GM18951 (cell line): Measurements from ENCODE around the gene ATP11C.
"Not testable (repeated sequence)": the region's sequence is repeated elsewhere in the genome, so short reads cannot be mapped to it uniquely, and the experiment has no call there.

Experiments
- POLR2A ChIP-seq: IDR thresholded peaks from 4 replicates; pipeline ENCODE4 v1.6.1; 2011; ENCODE audit warnings: mild to moderate bottlenecking; ENCODE audit not compliant: insufficient read length, insufficient read depth; ENCODE audit errors: extremely low read depth
- in situ Hi-C: fragments of 300-500 bp; cut with MboI; formaldehyde crosslinking; loops from one replicate; pipeline ENCODE4 v1.12.0; 2022; ENCODE audit warnings: low sequenced_read_pairs, mixed read lengths, inconsistent platforms; ENCODE audit not compliant: unreplicated experiment

ATP11C gene

DNA sequence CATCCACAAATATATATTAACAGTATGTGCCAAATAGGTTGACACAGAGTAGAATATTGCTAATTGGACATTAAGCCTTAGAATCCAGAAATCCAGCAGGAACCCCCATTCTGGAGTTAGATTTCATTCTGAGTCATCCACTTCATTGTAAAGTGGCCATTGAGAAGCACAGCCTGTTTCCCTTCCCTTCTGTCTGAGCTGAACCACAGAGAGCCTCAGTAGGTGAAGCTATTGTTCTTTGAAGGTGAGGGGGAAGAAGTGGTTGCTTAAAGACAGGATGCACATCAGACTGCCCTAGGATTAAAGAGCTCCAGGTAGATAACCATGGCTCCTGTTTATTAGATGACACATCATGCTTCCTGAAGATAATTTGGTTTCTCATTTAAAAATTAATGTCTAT lies 194.3 kb downstream of the ATP11C start:
- TF ChIP-seq POLR2A: no peak
- in situ Hi-C loops: no loop called here

DNA sequence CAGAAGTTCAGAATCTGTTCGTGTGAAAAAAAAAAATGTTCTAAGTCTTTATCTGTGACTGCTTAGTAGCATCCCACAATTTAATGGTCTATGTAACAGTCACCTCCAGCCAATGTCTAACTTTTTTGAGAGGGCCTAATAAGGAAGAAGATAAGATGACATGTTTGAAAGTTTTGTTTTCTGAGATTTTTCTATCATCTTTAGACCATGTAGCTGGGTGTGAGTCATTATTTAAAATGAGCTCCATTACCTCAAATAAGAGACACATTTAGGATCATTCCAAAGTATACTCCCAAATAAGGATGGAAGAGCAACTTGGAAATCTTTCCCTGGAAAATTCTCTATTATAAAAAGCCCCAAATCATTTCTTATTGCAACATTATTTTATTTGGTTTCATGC lies 196.7 kb downstream of the ATP11C start:
- in situ Hi-C loops: no loop called here
- no peak for TF ChIP-seq POLR2A

DNA sequence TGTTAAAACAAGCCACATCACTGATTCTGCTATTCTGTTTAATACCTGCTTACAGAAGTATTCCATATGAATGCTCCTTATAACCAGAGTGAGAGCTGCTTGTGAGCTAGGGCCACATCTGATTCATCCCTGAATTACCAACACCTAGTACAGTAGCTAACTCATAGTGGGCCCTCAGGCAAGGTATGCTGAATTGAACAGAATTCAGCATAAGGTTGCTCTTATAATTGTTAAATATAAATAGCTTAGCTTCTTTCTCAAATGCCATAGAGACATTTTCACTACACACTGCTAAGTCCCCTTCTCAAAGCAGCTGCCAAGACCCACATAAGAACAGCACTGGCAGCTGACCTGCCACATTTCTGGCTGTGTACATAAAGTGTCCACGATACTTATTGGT lies 197.9 kb downstream of the ATP11C start:
- in situ Hi-C loops: no loop called here
- no peak for TF ChIP-seq POLR2A

DNA sequence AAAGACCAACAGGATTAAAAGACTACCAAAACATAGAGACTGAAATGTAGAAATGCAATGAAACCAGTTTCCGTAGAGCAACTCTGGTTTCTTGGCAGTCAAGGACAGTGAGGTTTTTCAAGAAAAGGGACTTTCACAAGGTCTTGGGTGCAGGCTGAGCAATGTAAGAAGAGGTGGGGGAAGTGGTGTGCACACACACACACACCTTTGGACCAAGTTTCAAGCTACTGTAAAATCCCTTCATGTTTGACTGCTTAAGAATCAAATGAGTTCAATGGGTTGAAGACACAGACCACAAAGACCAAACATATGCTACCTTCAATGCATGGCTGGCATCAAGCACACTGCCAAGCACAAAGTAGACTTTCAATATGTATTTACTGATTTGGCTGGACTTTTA lies 207.1 kb downstream of the ATP11C start:
- TF ChIP-seq POLR2A: no peak
- in situ Hi-C loops: no loop called here

DNA sequence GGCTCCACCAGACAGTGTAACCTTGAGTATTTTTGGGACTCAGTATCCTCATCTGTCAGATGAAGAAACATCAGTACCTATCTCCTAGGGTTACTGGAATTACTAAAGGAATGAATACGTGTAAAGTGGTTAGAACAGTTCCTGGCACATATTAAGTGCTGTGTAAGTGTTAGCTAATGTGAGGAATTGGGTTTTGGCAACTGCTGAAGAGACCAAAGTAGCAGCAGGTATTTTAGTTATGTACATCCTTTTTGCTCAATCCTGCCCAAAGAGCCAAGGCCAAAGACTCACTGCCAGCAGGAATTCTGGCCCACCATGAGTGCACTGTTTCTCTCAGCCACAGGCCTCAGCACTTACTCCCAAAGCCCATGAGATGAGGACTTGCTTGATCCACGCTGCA lies 208.2 kb downstream of the ATP11C start:
- no peak for TF ChIP-seq POLR2A
- in situ Hi-C loops: no loop called here

DNA sequence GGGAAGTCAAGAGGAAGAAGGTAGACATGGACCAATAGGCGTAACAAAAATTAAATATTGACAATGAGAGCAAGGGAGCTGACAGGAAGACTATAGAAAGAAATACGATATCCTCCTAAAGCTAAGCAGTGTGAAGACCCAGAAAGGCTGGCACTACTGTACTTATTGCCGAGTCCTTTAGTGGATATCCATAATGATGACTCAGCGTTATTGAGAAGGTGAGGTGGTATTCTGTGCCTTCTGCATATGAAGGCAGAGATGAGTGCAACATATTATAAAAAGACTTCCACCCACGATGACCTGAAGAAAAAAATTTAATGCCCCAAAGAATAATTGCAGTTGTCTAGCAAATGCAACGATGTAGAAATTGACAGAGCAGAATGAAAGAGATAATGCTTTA lies 211.9 kb downstream of the ATP11C start:
- no peak for TF ChIP-seq POLR2A
- in situ Hi-C loops: no loop called here

DNA sequence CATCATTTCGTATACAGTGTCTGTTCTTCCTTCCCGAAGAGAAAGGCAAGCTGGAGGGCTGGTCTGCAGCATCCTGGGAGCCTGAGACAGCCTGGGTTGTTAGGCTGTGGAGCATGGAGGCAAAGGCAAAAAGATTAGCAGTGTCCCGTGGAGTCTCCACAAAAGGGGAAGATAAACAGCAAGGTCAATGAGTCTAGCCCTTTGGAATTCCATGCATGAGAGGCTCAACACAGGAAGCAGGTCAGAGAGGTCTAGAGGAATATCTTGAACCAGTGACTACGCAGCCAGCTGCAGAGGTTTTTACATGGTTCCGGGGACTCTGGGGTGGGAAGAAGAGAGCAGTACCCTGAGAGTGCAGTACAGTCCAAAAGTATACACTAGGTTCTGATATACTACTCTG lies 212.7 kb downstream of the ATP11C start:
- TF ChIP-seq POLR2A: no peak
- in situ Hi-C loops: no loop called here

DNA sequence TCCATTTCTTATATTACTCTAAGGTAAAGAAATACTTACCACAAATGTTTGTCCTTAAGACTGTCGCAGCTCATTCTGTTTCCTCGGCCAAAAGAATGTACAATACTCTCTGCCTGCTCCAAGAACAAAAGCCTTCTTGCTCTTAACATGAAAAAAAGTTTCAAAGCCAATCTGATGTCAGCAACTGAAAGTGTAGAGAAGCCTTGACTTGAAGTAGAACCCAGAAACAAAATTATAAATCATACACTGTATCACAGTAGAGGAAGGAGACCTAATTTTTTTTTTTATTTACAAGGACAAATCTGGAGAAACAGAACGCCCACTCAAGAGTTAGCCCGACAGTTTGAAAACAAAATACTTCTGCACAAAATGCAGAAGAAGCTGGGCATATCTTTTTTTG lies 224.8 kb downstream of the ATP11C start, which contains the start of gene MCF2:
TSS of gene MCF2 (minus strand) at position 101 of the 400 bp plus-strand sequence. CDS start 56,423 bp downstream, outside the sequence.
- in situ Hi-C loops: no loop called here
- TF ChIP-seq POLR2A: no peak

DNA sequence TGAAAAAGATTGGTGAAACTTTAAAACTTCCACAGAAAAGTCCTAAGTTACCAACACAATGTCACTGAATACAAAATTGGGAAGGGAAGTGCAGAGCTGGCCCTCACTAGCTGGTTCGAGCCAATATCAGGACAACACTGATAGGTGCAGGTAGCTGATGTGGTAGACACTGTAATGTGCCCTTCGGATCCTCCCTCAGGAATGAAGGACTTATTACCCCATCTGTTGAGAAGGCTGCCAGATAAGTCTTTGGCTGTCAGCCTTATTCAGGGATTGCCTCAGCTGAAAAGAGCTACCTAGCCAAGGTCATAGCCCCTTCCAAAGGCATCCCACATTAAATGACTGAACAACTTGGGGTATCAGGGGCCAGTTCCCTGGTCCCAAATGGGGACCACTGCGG lies 230.2 kb downstream of the ATP11C start:
- in situ Hi-C loops: no loop called here
- TF ChIP-seq POLR2A: no peak

DNA sequence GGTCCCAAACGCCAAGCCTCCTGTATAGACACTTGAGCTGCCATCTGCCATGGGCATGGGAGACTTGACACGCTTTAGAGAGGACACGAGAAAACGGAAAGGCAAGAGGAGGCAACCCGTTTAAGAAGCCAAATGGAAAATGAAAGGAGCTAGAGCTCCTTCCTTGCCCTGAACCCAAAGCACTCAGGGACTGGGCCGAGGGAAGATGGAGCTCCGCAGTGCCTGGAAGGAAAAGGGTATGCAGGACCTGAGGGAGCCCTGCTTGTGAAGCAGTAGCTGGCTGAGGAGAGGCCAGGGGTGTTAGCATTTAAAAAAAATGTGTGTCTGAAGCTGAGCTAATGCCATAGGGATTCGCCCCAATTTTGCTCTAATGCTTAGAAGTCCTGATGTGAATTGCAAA lies 239.9 kb downstream of the ATP11C start:
- in situ Hi-C loops: no loop called here

DNA sequence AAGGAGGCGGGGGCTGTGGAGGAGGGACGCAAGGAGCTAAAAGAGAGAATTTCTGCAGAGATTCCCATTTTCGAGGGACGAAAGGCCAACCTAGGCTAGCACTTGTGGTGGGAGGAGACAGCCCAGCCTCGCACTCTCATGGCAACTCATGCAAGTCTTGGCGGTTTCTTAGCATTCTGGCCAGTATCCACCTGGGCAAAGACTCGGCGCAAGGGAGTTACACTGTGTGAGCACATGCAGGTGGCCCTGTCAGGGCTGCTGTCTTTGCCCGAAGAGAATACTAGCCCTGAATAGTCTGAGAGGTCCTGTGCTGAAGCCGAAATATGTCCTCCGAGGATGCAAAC lies 240.4 kb downstream of the ATP11C start:
- in situ Hi-C loops: no loop called here
- TF ChIP-seq POLR2A: no peak

More for the DNA sequence above, 239.9 kb downstream of the ATP11C start:
- TF ChIP-seq POLR2A: no peak

DNA sequence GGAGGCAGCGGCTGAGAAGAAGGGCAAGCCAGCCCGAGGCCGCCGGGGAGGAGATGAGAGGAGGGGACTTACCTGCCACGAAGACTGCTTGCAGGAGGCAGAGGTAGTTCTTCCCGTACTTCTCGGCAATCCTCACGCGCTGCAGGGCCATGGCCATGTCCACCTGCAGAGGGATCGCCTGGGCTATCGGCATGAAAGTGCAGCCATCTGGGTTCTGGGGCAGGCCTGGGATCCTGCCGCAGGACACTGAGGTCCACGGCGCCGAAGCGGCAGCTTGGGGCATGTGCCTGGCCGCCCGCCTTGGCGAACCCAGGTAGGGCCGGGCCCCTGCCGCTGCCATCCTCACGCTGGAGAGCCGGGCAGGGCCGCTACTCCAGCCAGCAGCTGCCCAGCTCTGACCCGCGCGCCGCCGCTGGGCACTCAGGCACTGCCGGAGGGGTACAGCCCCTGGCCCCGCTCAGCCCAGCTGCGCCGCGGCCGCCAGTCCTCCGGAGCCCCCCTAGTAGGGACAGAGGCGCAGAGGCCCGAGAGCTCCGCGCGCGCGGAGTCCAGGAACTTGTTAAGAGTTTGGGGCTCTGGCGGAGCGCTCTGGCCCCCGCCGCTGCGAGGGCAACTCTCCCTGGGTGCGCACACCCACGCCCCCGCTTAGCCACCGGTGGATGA lies 240.9 kb downstream of the ATP11C start:
- TF ChIP-seq POLR2A: no peak
- in situ Hi-C loops: no loop called here

DNA sequence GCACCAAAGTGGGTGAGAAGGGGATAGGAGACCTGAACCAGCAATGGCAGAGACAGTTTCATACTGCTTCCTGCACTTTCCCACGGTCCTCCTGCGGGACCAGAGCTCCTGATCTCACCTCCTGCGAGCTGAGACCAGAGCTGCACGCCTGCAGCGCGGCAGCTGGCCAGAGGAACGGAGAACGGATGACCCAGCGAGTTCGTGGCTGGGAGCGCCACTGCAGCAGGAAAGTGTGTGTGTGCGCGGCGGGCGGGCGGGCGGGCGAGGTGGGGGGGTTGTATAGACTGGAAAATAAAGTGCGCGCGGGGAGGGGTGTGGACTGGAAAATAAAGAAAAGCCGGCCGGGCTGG lies 241.4 kb downstream of the ATP11C start:
- no peak for TF ChIP-seq POLR2A
- in situ Hi-C loops: no loop called here

DNA sequence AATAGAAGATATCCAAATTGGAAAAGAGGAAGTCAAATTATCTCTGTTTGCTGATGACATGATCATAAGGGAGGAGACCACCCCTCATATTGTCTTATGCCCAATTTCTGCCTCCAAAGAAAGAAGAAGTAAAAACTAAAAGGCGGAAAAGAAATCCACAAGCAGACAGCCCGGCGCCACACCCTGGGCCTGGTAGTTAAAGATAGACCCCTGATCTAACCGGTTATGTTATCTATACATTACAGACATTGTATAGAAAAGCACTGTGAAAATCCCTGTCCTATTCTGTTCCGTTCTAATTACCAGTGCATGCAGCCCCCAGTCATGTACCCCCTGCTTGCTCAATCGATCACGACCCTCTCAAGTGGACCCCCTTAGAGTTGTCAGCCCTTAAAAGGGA lies 247.7 kb downstream of the ATP11C start:
- in situ Hi-C loops: not testable (repeated sequence)

DNA sequence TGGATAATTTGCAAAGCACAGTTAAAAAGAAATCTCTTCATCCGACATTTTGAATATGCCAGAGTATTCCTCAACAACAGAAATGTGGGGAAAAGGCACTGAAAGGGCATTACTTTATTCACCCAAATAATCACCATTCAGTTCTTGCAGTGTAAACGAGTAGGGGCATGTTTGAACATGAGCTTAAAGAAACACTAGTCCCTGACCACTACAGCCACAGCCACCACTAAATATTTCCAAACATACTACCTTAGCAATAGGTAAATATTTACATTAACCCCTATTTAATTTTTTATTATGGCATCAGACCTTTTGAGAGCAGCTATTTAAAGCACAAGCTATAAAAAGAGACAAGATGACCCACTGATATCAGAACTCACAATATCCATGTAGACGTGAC lies 252.5 kb downstream of the ATP11C start:
- no peak for TF ChIP-seq POLR2A
- in situ Hi-C loops: no loop called here
